ENCODE measurements around the gene NR4A1. TPM values are rescaled to one million over a fixed set of nuclear protein-coding genes. Genes with fewer than 3 reads are reported as not detected.

The NR4A1 gene
- total and polyA plus RNA-seq, 10 donors = 11.8 to 113 (median 50.3) TPM

- intact Hi-C loops (cut with DNase I; ENCODE audit: low total_unique reads) = no loop called here
- 52 to 70% (median 66%) methylated on average over 4 of the region's 4 CpGs for WGBS, 5 donors
Observed at GRCh38 chr12:52029685-52030084, 21.6 kb upstream of the NR4A1 start.

GRCh38 chr12:52032446-52032803, 18.8 kb upstream of the NR4A1 start:
- peaks cover 16 to 55% (median 45%) of the 10 kb centered on the region in 6 donors for H3K4me1 ChIP-seq
- peak overlapping the region; percentile 75 to 89 (median 86) for H3K27ac ChIP-seq
- TF ChIP-seq POLR2A (IDR thresholded peaks at IDR 0.05) (no peak), POLR2AphosphoS5 (IDR thresholded peaks at IDR 0.05) (no peak), CTCF (IDR thresholded peaks at IDR 0.05 in 8 of 11, conservative IDR thresholded peaks at IDR 0.05 in 3 of 11) (no peak)
- H3K9me3 ChIP-seq = no peaks in the 10 kb centered on the region
- WGBS, 5 donors = 8 to 16% (median 15%) methylated on average over 5 of the region's 5 CpGs
- peak overlapping the region in 6 of 8 donors; percentile 28 to 60 (median 30) for H3K4me3 ChIP-seq
- no peak for DNase-seq
- intact Hi-C loops (cut with DNase I; ENCODE audit: low total_unique reads) = no loop called here
- H3K27me3 ChIP-seq (replicated peaks in 1 of 7) = peaks cover 0 to 12% (median 0%) of the 10 kb centered on the region in 7 donors
- H3K36me3 ChIP-seq = no peaks in the 10 kb centered on the region

More at GRCh38 chr12:52029685-52030084, 21.6 kb upstream of the NR4A1 start:
- H3K9me3 ChIP-seq = no peaks in the 10 kb centered on the region
- DNase-seq = no peak
- no peak overlapping the region for H3K27ac ChIP-seq
- H3K27me3 ChIP-seq (replicated peaks in 1 of 7) = no peaks in the 10 kb centered on the region
- no peaks in the 10 kb centered on the region for H3K36me3 ChIP-seq
- H3K4me1 ChIP-seq = peaks cover 15 to 58% (median 48%) of the 10 kb centered on the region in 6 donors
- no peak overlapping the region for H3K4me3 ChIP-seq
- TF ChIP-seq POLR2A (IDR thresholded peaks at IDR 0.05) (no peak), POLR2AphosphoS5 (IDR thresholded peaks at IDR 0.05) (no peak), CTCF (IDR thresholded peaks at IDR 0.05 in 8 of 11, conservative IDR thresholded peaks at IDR 0.05 in 3 of 11) (no peak)

GRCh38 chr12:52032804-52033445, 18.3 kb upstream of the NR4A1 start:
- peak; percentile 98 for DNase-seq
- WGBS, 5 donors = 0 to 1% (median 0%) methylated on average over 19 to 48 of the region's 48 CpGs
- Histone ChIP-seq H3K4me1 (peaks cover 18 to 58% (median 49%) of the 10 kb centered on the region in 6 donors), H3K36me3 (no peaks in the 10 kb centered on the region), H3K27me3 (replicated peaks in 1 of 7) (peaks cover 0 to 17% (median 0%) of the 10 kb centered on the region in 7 donors), H3K9me3 (no peaks in the 10 kb centered on the region), H3K27ac (peak overlapping the region; percentile 75 to 89 (median 86)), H3K4me3 (peak overlapping the region in 6 of 8 donors; percentile 28 to 60 (median 30))
- intact Hi-C loops (cut with DNase I; ENCODE audit: low total_unique reads) = no loop called here
- TF ChIP-seq POLR2A (IDR thresholded peaks at IDR 0.05) (peak in 1 of 3 donors; percentile 48), CTCF (IDR thresholded peaks at IDR 0.05 in 8 of 11, conservative IDR thresholded peaks at IDR 0.05 in 3 of 11) (peak in 1 of 11 experiments; percentile 22), POLR2AphosphoS5 (IDR thresholded peaks at IDR 0.05) (peak; percentile 82 to 91 (median 86))

- 41 to 48% (median 42%) methylated on average over 13 of the region's 13 CpGs for WGBS, 5 donors
- no peaks in the 10 kb centered on the region for H3K36me3 ChIP-seq
- no peaks in the 10 kb centered on the region for H3K9me3 ChIP-seq
- intact Hi-C loops (cut with DNase I; ENCODE audit: low total_unique reads) = no loop called here
- H3K4me1 ChIP-seq = peaks cover 18 to 65% (median 54%) of the 10 kb centered on the region in 6 donors
- peak overlapping the region in 6 of 8 donors; percentile 28 to 60 (median 30) for H3K4me3 ChIP-seq
- TF ChIP-seq CTCF (IDR thresholded peaks at IDR 0.05 in 8 of 11, conservative IDR thresholded peaks at IDR 0.05 in 3 of 11) (no peak), POLR2AphosphoS5 (IDR thresholded peaks at IDR 0.05) (no peak), POLR2A (IDR thresholded peaks at IDR 0.05) (no peak)
- H3K27me3 ChIP-seq (replicated peaks in 1 of 7) = peaks cover 0 to 18% (median 0%) of the 10 kb centered on the region in 7 donors
- DNase-seq = no peak
- H3K27ac ChIP-seq = peak overlapping the region; percentile 75 to 89 (median 86)
Observed at GRCh38 chr12:52033446-52034140, 17.6 kb upstream of the NR4A1 start.
